ENCODE results near the gene CYTH3.

CYTH3 gene

DNA sequence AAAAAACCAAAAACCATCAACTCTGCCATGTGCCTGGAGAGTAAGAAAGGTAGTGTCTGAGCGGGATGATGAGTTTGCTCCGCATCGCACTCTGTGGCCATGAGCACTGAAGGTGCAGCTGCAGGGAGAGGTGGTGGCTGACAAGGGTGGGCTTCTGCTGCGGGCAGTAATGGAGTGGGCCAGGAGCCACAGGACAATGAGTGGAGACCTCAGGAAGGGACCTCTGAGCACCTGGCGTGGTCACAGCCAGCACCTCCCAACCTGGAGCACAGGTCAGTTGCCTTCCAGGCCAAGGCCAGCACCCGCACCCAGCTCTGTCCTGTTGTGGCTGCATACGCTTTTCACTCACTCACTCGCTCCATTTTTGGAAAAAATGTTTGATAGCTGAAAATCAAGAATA, 125.8 kb downstream of the CYTH3 start:
- no peak for DNase-seq

DNA sequence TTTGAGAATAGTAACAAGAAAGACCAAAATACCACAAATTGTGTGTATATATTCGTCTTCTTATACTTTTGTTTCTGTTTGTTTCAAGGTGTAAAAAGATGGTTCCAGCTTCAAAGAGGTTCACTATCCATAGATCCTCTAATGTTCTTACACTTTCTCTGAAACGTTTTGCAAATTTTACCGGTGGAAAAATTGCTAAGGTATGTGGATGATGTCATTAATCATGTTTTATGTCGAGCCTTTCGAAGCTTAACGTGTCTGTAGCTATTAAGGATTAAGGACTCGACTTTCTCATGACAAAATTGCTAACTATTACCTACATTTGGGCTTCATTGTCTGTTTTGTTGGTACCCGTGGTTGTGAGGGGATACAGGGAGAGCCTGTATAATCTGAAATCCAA, 128.4 kb downstream of the CYTH3 start:
- no peak for DNase-seq

DNA sequence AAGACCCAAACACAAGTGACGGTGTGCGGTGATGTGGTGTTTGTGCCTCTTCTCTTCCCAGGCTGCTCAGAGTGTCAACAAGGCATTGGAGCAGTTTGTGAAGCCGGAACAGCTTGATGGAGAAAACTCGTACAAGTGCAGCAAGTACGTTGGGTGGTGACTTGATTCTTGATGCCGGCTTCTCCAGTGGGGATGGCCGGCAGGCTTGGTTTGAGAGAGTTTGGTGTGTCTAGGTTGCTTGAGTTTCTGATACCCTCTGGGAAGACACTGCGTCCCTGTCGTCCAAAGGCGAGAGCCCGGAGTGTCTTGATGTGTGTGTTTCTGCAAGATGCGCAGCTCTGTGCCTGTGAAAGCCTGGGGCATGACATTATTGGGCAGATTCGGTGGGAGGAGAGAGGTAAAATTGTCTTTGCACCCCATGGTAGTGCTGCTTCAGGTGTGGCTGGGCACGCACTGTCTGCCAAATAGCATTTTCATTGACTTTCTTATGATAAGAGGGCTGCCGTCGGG, 129.5 kb downstream of the CYTH3 start:
- DNase-seq = no peak

DNA sequence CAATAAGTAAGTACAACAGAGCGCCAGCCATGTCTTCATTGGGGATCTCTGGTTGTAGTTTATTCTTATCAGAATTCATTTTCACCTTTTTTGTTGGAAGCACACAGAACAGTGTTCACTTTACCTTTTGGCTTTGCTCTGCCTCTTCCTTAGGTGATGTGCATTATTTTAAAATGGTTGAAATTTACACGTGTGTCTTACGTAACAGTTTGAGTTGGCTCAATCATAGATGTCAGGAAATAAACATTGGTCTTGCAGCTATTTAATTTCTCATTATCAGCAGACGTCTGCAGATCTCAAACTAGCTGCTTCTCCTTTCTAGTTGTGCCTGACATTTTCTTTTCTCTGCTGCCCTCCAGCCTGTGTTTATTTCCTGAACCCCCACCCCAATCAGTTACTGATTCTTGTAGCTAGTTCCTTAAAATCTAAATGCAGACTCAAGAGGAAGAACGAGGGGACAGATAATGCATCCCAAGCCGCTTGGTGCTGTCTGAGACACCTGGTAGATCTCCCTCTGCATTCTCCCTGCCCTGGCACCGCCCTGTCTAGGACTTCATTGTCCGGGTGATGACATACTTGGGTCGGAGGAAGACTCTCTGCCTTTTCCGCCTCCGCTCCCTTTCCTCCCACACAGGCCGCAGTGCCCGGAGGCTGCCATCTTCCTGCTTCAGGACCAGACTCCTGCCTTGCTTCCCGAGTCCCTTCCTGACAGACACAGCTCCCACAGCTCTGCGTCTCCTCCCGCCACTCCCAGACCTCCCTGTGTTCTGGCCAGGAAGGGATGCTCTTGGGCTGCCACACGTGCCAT, 133.0 kb downstream of the CYTH3 start:
- DNase-seq = no peak

DNA sequence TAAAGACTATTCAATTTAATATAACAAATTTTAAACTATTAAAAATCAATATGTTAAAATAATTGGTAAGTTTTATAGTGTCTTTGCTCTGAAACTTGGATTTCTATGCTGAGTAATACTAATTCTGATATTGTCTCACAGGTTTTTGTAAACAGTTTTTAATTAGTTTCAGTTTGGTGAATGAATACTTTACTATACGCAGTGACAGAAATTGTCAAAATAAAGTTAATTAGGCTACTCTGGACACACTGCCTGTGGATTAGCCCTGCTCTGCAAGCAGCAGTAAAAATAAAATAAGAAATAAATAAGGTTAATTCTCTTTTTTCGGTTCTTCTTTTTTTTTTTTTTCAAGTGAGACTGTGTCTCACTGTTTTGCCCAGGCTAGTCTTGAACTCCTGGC, 135.9 kb downstream of the CYTH3 start:
- DNase-seq = no peak

DNA sequence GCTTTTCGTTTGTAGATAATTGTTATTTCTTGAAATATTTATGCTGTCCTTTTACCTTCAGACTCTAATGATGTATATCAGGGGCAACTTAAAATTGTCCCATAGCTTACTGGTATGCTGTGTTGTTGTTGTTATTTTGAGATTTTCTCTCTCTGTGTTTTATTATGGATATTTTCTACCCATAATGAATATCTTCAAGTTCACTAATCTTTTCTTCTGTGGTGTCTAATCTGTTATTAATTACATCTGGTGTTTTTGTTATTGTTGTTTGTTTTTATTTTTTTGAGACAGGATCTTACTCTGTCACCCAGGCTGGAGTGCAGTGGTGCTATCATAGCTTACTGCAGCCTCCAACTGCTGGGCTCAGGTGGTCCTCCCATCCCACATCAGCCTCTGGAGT, 139.2 kb downstream of the CYTH3 start:
- DNase-seq = no peak

DNA sequence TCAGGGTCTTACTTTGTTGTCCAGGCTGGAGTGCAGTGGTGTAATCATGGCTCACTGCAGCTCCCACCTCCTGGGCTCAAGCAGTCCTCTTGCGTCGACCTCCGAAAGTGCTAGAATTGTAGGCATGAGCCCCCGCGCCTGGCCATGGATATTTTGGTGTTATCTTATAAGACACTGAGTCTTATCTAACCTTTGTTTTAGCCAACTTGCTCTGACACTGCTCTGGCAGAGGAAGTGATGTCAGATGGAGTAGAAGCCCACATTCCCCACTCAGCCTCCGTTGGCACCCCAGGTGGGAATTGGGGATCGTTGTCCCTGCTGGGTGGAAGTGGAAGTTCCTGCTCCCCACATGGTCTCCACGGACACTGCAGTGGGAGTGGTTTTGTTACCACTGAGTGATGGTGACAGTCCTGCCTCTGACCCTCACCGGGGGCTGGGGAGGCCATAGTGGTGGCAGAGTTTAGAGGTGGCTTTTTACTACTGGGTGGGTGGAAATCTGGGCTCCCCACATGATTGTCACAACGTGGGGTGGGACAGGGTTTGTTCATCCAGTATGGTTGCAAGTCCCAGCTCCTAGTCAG, 142.3 kb downstream of the CYTH3 start:
- no peak for DNase-seq

DNA sequence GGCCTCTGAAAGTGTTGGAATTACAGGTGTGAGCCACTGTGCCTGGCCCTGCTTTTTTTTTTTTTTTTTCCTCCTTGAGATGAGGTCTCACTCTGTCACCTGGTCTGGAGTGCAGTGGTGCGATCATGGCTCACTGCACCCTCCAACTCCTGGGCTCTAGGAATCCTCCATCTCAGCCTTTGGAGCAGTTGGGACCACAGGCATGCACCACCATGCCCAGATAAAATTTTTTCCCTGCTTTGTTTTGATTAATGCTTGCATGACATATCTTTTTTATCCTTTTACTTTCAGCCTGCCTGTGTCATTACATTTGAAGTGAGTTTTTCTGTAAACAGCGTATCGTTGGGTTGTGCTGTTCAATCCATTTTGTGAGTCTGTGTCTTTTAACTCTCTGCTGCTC, 144.2 kb downstream of the CYTH3 start:
- DNase-seq = no peak

DNA sequence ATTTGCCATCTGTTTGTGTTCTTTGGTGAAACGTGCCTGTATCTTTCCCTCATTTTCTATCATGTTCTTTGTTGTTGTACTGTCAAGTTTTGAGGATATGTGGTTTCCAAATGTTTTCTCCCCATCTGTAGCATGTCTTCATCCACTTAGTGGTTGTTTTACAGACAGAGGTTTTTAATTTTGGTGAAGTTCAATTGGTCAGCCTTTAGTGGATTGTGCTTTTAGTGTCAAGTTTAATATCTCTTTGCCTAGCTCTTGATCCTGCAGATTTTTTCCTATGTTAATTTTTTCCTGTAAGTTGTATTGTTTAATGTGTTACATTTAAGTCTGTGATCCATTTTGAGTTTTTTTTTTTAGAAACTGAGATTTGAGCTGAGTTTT, 145.3 kb downstream of the CYTH3 start:
- no peak for DNase-seq

DNA sequence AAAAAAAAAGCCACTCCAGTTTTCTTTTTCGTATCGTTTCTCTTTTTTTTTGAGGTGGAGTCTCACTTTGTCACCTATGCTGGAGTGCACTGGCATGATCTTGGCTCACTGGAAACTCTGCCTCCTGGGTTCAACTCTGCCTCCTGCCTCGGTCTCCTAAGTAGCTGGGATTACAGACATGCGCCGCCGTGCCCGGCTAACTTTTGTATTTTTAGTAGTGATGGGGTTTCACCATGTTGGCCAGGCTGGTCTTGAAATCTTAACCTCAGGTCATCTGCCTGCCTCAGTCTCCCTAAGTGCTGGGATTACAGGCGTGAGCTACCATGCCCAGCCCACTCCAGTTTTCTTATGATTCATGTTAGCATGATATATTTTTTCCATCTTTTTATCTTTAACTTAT, 148.6 kb downstream of the CYTH3 start:
- DNase-seq = no peak

DNA sequence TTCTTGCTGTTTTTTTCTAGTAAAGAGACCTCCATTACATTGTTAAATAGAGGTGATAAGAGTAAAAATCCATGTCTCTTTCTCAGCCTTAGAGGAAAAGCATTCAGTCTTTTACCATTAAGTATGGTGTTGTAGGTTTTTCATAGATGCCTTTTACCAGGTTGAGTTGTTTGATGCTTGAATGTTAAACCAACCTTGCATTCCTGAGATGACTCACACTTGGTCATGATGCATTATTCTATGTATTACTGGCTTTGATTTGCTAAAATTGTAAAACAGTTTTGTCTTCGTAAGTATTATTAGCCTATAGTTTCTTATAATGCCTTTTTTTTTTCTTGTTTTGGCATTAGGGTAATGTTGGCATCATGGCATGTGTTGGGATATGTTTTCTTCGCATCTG, 151.3 kb downstream of the CYTH3 start:
- DNase-seq = no peak

DNA sequence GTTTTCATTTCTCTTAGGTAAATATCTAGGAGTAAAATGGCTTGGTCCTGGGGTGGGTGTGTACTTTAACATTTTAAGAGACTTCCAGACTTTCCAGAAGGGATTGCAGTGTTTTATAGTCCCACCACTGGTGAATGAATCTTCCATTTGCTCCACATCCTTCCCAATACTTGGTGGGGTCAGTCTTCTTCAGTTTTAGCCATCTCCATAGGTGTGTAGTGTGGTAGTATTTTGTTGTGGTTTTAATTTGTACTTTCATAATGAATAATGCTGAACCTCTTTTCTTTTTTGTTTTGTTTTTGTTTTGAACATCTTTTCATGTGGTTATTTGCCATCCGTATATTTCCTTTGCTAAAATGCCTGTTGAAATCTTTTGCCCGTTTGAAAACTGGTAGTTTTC, 154.9 kb downstream of the CYTH3 start:
- no peak for DNase-seq

DNA sequence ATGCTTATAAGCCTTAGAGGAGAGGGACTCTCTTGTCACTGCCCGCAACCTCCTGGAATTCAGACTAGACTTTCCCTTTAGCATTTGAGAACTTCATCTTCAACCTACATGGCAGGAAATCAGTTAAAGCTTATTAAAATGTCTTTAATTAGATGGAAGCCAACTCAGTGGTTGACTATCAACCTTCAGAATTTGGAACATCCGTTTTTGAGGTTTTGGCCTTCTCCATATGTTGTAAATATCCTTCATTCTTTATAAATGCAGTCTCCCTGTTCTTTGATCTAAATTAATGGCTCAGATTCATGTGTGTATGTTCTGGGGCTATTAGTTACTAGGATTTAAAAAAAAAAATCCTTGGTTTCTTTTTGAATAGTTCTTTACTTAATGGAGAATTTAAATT, 156.2 kb downstream of the CYTH3 start:
- no peak for DNase-seq
